NCI-H82 treated with DMSO at 0.1 percent for 48 hours (cell line): ENCODE data around the gene BDKRB1.

ENCODE experiments used
- DNase-seq: peaks from one replicate; lab custom pipeline; 2025; ENCODE audit not compliant: unreplicated experiment; lab: John Stamatoyannopoulos, UW

Gene BDKRB1

DNA sequence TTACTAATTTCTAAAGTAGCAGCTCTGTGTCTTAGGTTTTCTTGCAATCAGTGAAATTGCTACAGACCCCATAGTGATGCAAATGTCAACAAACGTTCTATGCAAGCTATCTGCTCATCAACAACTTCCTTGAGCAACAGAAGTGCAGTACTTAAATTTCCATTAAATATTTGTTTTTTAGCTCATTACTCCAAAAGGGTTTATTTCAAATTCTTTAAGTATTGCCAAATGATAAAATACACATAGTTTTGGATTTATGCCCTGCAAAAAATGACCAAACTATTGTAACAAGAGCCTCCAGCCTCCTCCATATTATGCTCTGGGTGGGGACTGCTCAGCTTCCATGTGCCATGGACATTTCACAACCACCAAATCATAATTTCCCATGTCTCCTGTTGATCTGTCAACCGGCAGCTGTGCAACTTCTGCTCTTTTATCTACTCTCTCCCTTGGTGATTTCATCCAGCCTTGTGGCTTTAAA, 4.4 kb downstream of the BDKRB1 start:
- no peak for DNase-seq

DNA sequence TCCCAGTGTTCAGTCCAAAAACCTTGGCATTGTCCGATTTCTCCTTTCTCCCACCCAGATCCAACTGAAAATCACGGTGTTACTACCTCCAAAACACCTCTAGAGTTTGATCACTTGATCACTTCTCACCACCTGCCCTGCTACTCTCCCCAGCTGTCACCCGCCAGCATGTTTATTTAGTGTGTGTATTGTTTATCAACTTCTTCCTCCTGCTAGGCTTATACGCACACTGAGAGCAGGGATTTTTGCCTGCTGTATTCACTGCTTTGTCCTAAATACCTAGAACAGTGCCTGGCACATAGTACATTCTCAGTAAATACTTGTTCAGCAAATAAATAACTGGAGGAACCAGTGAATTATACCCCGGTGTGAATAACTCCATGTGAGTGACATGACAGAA, 5.0 kb downstream of the BDKRB1 start:
- no peak for DNase-seq

DNA sequence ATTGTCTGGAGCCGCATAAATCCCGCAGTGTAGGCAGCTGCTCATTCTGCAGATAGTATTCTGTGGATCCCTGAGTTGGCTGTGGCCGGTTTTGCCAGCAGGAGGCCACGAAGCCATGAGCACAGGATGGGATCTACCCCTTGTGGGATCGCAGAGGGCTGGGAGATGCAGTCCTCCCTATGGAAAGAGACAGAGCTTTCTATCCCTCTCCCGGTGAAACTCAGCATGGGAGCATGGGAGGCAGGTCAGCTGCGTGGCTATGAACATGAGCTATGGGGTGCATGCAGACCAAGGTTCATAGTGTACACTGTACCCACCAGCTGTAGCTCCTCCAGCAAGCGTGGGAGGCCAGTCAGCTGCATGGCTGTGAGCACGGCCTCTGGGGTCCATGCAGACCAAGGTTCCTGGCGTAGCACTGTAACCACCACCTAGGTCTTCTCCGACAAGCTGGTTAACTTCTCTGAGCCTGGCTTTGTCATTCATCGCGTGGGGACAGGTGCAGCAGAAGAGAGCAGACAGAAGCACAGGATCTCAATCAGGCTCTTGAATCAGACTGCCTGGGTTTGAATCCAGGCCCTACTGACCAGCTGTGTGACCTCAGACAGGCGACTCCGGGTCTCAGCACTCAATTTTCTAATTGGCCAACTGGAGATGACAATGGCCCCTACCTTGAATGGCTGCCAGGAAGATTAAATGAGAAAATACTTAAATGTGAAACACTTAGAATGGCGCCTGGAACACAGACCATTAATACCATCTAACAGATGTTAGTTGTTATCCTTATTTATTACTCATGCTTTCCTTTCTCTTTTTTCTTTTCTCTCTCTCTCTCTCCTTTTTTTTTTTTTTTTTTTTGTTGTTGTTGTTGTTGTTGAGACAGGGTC, 6.0 kb downstream of the BDKRB1 start:
- DNase-seq, result no peak

DNA sequence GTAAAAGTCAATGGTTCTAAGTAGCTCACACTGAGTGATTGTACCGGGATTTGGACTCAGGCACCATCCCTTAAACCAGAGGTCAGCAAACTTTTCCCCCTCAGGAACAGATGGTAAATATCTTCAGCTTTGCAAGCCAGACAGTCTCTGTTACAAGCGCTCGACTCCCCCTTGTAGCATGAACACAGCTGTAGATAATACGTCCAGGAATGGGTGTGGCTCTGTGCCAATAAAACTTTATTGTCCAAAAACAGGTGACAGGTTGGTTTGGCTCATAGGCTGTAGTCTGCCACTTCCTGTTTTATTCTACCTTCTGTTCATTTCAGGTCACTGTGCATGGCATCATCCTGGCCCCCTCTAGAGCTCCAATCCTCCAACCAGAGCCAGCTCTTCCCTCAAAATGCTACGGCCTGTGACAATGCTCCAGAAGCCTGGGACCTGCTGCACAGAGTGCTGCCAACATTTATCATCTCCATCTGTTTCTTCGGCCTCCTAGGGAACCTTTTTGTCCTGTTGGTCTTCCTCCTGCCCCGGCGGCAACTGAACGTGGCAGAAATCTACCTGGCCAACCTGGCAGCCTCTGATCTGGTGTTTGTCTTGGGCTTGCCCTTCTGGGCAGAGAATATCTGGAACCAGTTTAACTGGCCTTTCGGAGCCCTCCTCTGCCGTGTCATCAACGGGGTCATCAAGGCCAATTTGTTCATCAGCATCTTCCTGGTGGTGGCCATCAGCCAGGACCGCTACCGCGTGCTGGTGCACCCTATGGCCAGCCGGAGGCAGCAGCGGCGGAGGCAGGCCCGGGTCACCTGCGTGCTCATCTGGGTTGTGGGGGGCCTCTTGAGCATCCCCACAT, 7.6 kb downstream of the BDKRB1 start:
- DNase-seq, result no peak

DNA sequence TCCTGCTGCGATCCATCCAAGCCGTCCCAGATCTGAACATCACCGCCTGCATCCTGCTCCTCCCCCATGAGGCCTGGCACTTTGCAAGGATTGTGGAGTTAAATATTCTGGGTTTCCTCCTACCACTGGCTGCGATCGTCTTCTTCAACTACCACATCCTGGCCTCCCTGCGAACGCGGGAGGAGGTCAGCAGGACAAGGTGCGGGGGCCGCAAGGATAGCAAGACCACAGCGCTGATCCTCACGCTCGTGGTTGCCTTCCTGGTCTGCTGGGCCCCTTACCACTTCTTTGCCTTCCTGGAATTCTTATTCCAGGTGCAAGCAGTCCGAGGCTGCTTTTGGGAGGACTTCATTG, 8.2 kb downstream of the BDKRB1 start:
- no peak for DNase-seq

DNA sequence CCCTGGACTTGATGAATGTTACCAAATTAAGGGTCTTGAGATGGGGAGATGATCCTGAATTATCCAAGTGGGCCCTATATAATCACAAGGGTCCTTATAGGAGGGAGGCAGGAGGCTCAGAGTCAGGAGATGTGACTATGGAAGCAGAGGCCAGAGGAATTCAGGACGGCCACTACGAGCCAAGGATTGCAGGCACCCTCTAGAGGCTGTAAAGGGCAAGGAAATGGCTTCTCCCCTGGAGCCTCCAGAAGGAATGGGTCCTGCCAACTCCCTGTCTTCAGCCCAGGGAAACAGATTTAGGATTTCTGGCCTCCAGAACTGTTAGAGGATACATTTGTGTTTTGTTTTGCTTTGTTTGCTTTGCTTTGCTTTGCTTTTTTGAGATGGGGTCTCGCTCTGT, 8.8 kb downstream of the BDKRB1 start:
- no peak for DNase-seq

DNA sequence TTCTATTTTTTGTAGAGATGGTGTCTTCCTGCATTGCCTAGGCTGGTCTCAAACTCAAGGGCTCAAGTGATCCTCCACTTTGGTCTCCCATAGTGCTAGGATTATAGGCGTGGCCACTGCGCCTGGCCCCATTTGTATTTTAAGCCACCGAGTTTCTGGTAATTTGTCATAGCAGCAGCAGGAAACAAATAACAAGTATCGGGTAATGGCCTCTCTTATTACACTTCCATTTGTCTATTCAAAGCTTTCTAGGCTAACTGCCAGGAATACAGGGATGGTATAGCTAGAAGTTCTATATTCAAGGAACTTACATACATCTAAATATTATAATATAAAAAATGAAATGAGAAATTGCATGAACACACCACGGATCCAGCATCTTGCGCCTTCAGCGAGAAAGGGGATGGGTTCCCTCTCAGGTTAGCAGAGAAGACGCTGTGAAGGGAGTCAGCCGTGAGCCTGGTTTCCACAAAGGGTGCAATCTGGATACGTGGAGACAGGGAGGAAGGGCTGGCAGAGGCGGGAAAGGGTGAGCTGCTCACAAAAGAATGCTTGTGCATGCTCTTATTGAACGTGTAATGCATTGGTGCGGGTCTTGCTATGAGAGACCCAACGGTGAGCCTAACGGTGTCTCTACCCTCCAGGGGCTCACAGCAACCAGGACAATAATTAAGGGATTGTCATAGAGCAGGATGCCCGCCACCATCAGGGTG, 9.5 kb downstream of the BDKRB1 start:
- no peak for DNase-seq

DNA sequence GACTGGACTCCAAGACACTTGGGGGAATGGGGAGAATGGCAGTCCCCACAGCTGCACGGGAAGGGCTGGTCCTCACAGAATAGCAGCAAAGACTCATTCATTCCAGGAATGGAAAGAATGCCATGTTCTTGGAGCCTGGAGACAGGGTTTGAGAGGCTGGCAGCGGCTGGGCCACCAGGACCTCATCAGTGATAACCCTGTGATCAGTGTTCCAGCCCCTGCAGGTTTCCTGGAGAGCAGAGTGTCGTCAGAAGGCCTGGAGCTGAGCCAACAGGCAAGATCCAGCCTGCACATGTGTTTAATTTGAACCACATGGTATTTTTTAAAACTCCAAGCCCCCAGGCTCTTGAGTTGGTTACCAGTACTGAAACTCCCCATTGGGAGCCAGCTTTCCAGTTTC, 11.3 kb downstream of the BDKRB1 start:
- no peak for DNase-seq

DNA sequence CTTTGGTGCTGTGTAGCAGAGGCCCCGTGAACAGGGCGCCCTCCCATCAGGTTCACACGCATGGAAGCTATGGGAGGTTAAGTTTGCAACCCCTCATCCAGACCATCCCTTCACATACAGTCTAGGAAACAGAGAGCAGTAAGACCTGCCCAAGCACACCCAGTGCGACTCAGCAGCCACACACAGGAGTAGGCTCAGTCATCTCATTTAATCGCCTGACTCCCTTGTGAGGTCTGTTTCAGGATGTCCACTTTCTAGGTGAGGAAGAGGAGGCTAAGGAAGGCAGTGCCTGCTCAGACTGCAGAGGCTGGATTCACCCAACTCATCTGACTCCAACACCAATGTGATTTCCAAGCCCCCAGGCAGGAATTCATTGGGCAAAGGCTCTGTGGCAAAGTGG, 11.9 kb downstream of the BDKRB1 start:
- no peak for DNase-seq

DNA sequence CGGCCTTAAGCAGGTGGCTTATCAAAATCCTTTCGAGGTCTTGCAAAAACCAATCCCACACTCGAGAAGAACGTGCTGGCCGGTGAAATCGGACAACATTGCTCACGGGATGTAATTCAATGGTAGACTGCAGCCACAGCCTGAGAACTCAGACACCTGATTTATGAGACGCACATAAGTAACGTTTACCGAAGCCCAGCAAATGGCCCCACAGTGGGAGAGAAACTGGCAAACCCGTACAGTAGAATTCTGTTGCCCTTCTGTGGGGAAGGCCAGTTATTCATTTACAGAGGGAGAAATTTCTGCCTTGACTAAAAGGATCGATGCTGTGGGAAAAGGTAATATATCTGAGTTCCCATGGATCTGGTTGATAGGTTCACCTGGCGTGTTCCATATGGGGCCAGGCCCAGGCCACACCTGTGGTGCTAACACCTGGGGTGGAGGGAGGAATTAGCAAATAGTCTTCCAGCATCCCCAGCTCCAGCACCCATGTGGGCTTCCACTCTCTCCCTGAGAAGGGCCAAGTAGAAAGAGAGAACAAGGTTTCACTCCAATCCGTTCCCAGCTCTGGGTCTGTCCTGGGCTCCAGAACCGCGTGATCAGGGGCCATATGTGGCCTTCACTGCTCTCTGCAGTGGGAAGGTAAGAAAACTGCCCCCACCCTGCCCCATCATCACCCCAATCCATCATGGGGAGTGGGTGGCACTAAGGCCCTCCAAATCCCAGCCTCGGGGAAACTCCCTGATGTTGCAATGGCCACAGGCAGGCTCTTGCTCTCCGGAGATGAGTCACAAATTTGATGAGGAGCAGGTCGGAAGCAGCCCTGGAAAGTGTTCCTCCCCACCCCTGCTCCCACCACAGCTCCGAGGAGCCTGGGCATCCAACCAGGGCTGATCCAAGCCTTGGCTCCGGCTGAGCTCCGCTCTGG, 12.7 kb downstream of the BDKRB1 start:
- DNase-seq, result no peak

DNA sequence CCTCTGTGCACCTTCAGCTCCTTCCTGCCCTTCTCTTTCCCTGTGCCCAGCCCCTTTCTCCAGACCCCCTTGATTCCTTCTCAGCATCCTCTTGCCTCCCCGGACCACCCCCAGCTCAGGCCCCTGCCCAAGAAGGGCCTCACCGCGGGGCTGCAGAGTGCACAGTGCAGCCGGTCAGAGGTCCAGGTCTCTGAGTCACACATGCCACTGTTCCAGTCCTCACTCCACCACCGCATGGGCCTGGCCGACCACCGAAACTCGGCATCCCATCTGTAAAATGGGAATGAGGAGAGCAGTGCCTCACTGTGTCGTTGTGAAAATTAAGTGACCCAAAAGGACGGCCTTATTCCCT, 13.3 kb downstream of the BDKRB1 start:
- DNase-seq, result no peak

DNA sequence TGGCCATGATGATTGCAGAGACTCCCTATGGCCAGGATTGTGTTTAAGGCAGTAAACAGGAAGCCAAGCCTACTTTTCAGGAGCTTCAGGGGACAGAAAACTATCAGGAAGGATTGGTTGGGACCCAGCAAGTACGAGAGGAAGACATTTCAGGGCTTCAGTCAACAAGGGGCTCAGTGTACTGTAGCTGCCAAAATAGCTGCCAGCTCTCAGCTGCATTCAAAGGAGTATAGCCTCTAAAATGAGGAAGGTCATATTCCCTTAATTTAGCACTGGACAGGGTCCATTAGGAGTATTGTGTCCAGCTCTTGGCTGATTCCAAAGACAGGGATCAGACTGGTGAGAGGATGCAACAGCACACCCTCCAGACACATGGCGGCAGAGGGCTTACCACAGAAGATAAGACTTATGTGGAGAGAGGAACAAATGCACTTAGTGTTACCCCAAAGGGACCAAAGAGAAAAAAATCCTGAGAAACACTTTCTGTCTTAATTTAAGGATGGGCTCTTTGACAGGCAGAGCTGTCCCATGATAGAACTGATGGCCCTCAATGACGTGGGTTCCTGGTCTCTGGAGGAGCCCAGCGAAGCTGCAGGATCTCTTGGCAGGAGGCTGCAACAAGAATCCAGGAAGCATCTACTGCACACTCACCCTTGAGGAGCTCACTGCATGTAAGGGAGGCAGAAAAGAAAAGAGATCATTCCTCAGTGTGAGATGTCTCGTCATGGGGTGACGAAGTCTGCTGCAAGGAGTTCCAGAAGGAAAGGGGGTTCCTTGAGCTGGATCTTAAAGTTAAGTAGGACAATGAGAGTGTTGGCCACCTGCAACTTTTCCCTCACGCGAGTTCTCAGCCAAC, 14.8 kb downstream of the BDKRB1 start:
- DNase-seq, result no peak

DNA sequence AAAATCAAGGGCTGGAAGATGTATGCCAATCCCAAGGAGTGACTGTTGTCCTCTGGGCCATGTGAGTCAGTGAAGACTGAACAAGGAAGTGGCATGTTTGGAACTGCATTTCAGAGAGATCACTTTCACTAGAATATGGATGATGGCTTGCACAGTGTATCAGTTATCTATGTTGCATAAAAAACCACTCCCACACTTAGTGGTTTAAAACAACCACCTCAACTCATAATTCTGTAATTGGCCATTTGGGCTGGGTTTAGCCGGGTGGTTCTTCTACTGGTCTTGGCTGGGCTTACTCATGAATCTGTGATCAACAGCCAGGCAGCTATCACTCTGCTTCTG, 15.4 kb downstream of the BDKRB1 start:
- no peak for DNase-seq

DNA sequence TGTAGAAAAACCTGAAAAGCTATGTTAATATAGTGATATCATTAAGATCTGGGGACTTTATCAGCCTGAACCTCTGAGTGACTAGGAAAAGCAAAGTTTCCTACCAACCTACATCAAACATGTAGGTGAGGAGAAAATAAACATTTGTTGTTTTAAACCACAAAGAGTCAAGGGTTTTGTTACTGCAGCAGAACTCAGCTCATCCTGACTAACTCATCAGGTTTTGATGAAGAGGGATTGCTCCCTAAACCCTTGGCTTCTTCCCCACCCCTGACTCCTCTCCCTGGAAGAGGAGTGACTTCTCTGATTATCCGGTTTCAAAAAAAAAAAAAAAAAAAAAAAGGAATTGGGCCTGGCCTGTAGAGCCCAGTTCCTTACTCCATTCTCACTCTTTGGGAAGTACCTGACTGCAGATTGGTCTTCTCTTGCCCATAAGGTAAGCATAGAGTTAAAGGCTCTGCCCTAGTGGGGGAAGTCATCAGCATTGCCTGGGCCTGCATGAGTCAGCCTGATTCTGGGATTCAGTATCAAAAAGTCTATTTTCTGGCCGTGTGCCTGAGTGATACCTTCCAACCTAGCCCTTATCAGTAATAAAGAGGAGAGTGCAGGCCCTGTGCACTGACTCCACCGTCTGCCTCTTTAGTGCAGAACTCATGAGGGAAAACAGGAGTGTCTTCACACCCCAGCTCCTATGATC, 16.9 kb downstream of the BDKRB1 start:
- DNase-seq, result no peak

DNA sequence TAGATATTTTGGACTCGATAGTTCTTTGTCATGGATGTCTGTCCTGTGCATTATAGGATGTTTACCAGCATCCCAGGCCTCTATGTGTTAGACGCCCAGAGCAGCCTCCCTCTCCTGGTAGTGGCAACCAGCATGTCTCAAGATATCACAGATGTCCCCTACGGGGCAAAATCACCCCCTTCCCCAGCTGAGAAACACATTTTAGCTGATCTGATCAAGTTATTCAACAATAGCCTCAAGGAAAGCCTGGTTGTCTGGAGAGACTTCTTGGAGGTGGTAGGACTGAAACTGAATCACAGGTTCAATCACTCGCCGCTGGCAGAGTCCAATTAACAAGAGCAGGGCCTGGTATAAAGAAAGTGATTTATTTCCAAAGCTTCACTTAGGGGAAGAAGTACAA, 17.6 kb downstream of the BDKRB1 start:
- DNase-seq, result no peak

DNA sequence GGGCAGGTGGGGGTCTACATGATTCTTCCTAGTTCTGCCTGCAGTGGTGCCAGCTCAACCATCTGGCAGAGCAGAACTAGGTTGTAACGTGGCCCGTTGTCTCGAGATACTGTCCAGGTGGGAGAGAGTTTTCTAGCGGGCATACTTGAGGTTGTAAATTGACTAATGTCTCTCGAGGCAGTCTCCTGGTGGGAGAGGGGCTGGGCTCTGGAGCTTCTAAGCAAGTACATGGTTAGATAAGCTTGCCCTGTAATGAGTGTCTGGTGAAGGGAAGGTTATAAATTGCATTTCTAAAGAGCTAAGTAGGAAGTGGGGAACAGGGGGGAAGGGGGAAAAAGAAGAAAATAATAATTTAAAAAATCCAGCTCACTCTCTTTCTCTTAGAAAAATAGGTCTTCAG, 18.1 kb downstream of the BDKRB1 start:
- no peak for DNase-seq

DNA sequence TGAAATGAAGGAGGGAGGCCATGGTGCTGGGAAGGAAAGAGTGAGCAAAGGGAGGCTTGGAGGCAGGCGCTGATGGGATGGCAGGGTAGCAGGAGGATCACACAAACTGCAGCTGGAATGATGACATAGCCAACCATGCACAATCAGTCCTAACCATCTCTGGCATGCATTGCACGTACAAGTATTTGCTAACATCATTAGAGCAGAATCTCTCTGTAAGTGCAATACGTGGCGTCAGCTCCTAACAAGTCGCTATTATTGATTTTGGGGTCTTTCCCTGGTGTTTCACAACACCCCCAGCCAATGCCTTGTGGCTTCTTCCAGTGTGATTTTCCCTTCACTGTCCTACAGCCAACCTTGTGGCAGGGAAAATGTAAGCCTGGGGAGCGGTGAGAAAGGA, 18.5 kb downstream of the BDKRB1 start:
- DNase-seq, result no peak

DNA sequence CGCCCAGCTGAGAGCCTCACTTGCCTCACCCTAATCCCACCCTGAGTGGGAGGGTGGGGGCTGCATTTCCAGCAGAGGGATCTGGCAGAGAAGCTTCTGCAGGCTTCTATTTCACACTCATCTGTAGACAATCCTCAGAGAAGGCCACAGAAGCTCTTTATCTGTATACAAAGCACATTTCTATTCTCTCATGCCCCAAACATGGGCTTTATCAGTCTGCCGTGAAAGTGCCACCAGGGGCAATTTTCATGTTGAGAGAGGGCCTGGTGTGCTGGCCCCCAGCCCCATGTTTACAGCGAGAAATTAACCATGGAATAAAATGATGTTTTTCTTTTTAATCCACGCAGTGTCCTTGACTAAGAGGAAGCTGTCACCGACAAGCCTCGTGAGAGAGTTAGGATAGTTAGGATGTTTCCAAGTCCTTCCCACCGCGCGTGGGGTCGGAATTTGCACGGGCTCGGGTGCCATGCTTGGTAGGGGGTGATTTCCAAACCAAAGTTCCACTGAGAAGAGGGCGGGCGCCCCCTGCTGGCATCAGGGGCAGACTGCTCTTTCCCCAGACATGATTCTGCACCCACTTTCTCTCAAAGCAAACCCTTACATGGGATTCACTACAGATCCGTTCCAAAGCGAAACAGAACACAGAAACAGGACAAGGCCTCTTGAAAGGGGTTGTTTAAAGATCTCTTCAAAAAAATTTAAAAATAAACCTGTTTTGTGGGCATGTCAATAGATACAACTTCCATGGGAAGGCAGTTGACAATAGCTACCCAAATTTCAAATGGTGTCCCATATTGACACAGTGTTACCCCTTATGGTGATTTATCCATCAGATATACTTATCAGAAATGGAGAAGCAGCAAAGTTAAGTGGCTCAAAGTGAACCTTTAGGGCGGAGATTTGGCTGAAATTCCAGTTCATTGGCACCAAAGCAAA, 19.4 kb downstream of the BDKRB1 start:
- peak; percentile 4 for DNase-seq
